ENCODE results near the gene RPUSD1. TPM values are rescaled to one million over a fixed set of nuclear protein-coding genes. Genes with fewer than 3 reads are reported as not detected.

RPUSD1 gene
- total RNA-seq, 1 donor from 2014 or later, result 26.8 TPM

GRCh38 chr16:751152-752006, 36.8 kb downstream of the RPUSD1 start:
- no peaks in the 10 kb centered on the region for H3K36me3 Mint-ChIP-seq (ENCODE audit: insufficient read depth)
- peaks cover 1% of the 10 kb centered on the region for H3K9me3 Mint-ChIP-seq (ENCODE audit: low read depth)
- no peak for DNase-seq (ENCODE audit: low spot score, unreplicated experiment)
- H3K27ac Mint-ChIP-seq, result no peak overlapping the region
- no peak for TF ChIP-seq CTCF (IDR thresholded peaks at IDR 0.05; ENCODE audit: unreplicated experiment)
- peaks cover 12% of the 10 kb centered on the region for H3K4me1 Mint-ChIP-seq (ENCODE audit: low read depth)
- no peak overlapping the region for H3K4me3 Mint-ChIP-seq (ENCODE audit: low read depth)
- H3K27me3 Mint-ChIP-seq, result peaks cover 26% of the 10 kb centered on the region

- Mint-ChIP-seq H3K4me3 (ENCODE audit: low read depth) (no peak overlapping the region), H3K27ac (no peak overlapping the region), H3K36me3 (ENCODE audit: insufficient read depth) (no peaks in the 10 kb centered on the region), H3K4me1 (ENCODE audit: low read depth) (peaks cover 12% of the 10 kb centered on the region), H3K9me3 (ENCODE audit: low read depth) (no peaks in the 10 kb centered on the region), H3K27me3 (peaks cover 24% of the 10 kb centered on the region)
- no peak for TF ChIP-seq CTCF (IDR thresholded peaks at IDR 0.05; ENCODE audit: unreplicated experiment)
- DNase-seq (ENCODE audit: low spot score, unreplicated experiment), result no peak
These were observed 37.7 kb downstream of the RPUSD1 start for GRCh38 chr16:750485-750884.

- Mint-ChIP-seq H3K27me3 (peaks cover 24% of the 10 kb centered on the region), H3K27ac (no peak overlapping the region), H3K36me3 (ENCODE audit: insufficient read depth) (no peaks in the 10 kb centered on the region), H3K4me1 (ENCODE audit: low read depth) (peaks cover 12% of the 10 kb centered on the region), H3K9me3 (ENCODE audit: low read depth) (no peaks in the 10 kb centered on the region), H3K4me3 (ENCODE audit: low read depth) (no peak overlapping the region)
- no peak for TF ChIP-seq CTCF (IDR thresholded peaks at IDR 0.05; ENCODE audit: unreplicated experiment)
- DNase-seq (ENCODE audit: low spot score, unreplicated experiment), result no peak
These were observed 39.2 kb downstream of the RPUSD1 start for GRCh38 chr16:749010-749409.

GRCh38 chr16:747978-748746, 40.0 kb downstream of the RPUSD1 start:
- Mint-ChIP-seq H3K9me3 (ENCODE audit: low read depth) (no peaks in the 10 kb centered on the region), H3K27ac (no peak overlapping the region), H3K4me1 (ENCODE audit: low read depth) (peaks cover 12% of the 10 kb centered on the region), H3K27me3 (peaks cover 24% of the 10 kb centered on the region), H3K4me3 (ENCODE audit: low read depth) (no peak overlapping the region), H3K36me3 (ENCODE audit: insufficient read depth) (no peaks in the 10 kb centered on the region)
- no peak for TF ChIP-seq CTCF (IDR thresholded peaks at IDR 0.05; ENCODE audit: unreplicated experiment)
- no peak for DNase-seq (ENCODE audit: low spot score, unreplicated experiment)

- Mint-ChIP-seq H3K27me3 (peaks cover 14% of the 10 kb centered on the region), H3K9me3 (ENCODE audit: low read depth) (no peaks in the 10 kb centered on the region), H3K27ac (no peak overlapping the region), H3K4me3 (ENCODE audit: low read depth) (no peak overlapping the region), H3K36me3 (ENCODE audit: insufficient read depth) (no peaks in the 10 kb centered on the region), H3K4me1 (ENCODE audit: low read depth) (peaks cover 5% of the 10 kb centered on the region)
- no peak for TF ChIP-seq CTCF (IDR thresholded peaks at IDR 0.05; ENCODE audit: unreplicated experiment)
- no peak for DNase-seq (ENCODE audit: low spot score, unreplicated experiment)
These were observed 41.5 kb downstream of the RPUSD1 start for GRCh38 chr16:746637-747036.

Data from progenitor cell of endocrine pancreas (in vitro differentiated cells).